ENCODE data around the gene AP5Z1.
"Not testable (repeated sequence)": the region's sequence is repeated elsewhere in the genome, so short reads cannot be mapped to it uniquely, and the experiment has no call there.

Gene AP5Z1

DNA sequence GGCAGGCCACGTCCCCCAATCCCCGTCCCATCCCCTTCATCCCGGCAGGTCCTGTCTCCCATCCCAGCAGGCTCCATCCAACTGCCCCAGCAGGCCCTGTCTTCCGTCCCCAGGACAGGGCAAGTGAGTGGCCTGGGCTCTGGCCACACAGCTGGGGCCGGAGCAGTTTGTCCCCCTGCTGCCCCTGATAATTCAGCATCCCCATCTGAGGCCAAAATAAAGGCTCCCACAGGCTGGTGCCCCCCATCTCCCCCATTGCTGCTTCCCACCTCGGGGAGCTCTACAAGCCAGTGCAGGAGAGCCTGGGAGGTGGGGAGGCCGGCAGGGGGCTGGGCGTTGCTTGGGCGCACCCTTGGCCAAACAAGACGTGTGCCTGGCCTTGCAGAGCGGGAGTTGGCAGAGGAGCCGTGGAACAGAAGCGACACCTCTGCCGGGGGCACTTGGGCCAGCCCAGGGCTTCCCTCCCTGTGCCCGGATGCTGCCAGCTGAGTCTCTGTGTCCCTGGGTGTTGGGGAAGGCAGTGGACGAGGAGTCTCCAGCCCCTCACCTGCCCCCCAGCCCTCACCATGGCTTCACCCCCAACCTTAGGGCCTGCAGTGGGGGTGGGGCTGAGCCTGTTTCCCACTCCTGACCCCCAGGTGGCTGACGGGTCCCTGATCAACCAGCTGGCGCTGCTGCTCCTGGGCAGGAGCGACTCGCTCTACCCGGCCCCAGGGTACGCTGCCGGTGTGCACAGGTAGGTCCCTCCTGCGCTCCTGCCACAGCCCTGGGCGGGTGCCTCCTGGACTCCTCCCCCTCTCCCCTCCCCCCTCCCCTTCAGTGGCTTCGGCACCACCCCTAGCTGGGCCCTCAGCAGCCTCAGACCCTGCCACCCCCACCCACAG is 14.0 kb downstream of the AP5Z1 start:
- no peak for DNase-seq

DNA sequence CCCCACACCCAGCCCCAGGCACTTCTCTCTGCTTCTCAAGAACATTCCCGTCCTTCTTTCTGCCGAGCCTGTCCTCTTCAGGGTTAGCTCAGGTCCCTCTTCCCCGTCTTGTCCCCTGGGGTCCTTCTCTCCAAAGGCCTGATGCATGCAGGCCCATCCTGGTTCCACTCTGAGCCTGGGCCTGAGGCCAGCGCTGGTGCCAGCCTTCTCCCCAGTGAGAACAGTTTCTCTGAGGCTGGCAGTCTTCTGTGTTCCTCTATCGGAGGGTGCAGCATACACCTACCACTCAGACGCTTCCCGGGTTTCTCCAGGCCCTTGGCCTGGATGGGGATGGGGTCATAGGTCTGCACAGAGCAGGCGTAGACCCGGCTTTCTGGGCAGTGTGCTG is 14.6 kb downstream of the AP5Z1 start:
- DNase-seq = no peak

DNA sequence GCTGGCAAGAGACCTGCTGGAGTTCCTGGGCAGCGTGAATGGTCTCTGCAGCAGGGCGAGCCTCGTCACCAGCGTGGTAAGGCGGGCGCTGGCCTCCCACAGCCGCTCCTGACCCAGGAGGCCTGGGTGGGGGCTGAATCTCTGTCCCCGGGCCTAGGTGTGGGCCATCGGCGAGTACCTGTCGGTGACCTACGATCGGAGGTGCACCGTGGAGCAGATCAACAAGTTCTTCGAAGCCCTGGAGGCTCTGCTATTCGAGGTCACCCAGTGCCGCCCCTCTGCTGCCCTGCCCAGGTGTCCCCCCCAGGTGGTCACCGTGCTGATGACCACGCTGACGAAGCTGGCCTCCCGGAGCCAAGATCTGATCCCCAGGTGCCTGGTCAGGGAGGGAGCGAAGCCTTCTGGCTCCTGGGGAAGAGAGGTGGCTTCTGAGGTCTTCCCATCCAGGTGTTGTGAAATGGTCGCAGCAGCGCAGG is 15.1 kb downstream of the AP5Z1 start:
- DNase-seq = no peak

DNA sequence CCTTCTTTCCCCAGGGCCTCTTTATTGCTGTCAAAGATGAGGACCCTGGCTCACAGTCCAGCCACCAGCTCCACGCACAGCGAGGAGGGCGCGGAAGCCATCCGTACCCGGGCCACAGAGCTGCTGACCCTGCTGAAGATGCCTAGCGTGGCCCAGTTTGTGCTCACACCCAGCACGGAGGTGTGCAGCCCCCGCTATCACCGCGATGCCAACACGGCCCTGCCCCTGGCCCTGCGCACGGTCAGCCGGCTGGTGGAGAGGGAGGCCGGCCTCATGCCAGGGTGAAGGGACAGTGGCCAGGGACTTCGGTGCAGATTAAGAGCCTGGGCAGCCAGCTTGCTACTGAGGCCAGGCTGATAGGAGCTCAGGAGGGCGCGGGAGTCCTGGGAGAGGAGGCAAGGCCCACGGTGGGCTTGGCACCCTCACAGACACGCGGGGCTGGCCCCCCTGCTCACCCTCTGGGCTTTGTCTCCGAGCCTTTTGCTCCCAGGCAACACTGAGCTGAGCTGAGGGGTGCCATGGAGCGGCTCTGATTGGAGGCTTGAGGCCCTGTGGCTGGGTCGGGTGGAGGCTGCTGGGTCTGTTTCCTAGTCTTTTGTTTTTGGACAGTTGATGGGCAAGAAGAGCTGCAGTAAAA is 15.8 kb downstream of the AP5Z1 start:
- no peak for DNase-seq

DNA sequence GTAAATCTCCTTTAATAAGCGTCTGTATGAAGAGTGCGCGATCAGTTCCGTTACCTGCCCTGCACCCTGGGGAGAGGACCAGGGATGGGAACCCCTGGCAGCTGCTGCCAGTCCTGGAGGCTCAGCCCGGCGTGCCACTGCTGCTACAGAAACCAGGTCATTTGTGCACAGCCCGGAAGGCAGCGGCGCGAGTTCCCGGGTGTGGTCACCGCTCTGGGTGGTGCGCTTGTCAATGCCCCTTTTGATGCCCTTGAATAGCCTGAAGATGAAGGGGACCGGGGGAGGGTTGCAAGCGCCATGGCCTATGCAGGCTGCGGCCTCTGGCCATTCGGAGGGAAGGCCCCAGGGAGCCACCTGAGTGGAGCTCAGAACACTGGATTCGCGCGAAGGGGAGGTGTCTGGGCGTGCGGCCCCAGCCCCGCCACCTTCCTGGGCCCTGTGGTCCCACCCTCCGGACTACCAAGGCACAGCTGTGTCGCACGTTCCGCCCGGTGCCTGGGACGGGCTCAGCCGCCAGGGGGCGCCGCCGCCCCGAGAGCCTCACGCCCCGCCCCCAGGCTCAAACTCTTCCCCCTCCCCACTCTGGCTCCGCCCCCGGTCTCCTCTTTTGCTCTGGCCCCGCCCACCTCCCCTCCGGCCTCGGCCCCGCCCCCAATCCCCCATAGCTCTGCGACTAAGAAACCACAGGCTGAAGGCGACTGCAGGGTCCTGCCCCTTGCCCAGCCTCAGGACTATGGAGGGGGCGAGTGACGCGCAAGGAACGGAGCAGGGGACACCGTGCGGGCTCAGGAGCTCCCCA is 16.5 kb downstream of the AP5Z1 start:
- no peak for DNase-seq

DNA sequence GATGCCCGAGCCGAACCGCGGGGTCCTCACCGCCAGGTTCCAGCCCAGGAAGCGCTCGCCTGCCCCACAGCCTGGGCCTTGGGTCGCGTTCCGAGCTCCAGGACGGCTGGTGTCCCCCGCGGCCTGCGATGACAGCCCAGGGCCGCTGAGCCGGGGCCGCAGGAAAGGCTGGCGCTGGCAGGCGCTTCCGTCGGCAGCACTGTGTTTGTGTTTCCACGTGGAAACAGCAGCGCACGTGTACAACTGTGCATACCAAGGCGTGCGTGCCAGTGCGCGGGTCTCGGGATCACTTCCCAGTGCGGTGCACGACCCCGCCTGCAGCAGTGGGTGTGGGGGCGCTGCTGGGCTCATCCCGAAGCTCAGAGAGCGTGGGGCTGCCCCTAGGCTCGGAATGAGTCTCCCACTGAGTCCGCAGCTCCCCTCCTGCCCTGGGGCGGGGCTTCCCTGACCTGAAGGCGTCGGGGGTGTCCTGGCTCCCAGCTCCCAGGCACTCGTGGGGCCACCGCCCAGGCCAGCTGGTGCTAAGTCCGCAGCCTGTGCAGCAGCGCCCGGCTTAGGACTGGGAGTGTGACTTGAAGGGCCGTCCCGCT is 17.2 kb downstream of the AP5Z1 start:
- no peak for DNase-seq

DNA sequence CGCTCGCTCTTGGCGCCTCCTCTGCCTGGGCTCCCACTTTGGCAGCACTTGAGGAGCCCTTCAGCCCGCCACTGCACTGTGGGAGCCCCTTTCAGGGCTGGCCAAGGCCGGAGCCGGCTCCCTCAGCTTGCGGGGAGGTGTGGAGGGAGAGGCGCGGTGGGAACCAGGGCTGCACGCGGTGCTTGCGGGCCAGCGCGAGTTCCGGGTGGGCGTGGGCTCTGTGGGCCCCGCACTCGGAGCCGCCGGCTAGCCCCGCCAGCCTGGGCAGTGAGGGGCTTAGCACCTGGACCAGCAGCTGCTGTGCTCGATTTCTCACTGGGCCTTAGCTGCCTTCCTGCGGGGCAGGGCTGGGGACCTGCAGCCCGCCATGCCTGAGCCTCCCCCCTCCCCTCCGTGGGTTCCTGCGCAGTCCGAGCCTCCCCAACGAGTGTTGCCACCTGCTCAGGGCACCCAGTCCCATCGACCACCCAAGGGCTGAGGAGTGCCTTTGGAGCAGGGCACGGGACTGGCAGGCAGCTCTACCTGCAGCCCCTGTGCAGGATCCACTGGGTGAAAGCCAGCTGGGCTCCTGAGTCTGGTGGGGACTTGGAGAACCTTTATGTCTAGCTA is 18.1 kb downstream of the AP5Z1 start:
- not testable (repeated sequence) for DNase-seq

DNA sequence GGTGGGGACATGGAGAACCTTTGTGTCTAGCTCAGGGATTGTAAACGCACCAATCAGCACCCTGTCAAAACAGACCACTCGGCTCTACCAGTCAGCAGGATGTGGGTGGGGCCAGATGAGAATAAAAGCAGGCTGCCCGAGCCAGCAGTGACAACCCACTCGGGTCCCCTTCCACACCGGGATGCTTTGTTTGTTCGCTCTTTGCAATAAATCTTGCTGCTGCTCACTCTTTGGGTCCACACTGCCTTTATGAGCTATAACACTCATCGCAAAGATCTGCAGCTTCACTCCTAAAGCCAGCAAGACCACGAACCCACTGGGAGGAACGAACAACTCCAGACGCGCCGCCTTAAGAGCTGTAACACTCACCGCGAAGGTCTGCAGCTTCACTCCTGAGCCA is 18.7 kb downstream of the AP5Z1 start:
- not testable (repeated sequence) for DNase-seq

DNA sequence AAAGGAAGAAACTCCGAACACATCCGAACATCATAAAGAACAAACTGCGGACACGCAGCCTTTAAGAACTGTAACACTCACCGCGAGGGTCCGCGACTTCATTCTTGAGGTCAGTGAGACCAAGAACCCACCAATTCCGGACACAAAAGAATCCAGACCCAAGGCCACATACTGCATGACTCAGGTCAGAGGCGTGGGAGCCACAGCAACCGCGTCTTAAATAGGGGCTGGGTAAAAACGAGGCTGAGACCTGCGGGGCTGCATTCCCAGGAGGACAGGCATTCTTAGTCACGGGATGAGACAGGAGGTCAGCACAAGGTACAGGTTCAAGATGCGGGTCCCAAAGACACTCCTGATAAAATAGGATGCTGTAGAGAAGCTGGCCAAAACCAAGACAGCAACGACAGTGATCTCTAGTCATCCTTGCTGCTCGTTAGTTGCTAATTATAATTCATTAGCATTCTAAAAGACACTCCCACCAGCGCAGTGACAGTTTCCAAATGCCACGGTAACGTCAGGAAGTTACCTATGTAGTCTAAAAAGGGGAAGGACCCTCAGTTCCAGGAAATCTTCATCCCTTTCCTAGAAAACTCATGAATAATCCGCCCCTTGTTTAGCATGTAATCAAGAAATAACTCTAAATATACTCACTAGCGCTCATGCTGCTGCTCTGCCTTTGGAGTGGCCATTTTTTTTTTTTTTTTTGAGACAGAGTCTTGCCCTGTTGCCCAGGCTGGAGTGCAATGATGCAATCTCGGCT is 19.3 kb downstream of the AP5Z1 start:
- no peak for DNase-seq

DNA sequence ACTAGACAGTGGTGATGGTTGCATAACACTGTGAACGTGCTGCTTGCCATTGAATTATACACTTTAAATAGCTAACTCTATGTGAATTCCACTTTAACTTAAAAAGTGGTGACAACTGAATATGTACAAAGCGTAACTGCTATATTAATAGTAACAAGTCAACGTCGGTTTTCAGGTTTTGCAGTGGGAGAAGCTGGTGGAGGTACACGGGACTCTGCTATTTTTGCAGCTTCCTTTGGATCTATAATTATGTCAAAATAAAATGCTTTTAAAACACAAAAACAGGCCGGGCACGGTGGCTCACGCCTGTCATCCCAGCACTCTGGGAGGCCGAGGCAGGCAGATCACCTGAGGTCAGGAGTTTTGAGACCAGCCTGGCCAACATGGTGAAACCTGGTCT is 21.0 kb downstream of the AP5Z1 start:
- no peak for DNase-seq

DNA sequence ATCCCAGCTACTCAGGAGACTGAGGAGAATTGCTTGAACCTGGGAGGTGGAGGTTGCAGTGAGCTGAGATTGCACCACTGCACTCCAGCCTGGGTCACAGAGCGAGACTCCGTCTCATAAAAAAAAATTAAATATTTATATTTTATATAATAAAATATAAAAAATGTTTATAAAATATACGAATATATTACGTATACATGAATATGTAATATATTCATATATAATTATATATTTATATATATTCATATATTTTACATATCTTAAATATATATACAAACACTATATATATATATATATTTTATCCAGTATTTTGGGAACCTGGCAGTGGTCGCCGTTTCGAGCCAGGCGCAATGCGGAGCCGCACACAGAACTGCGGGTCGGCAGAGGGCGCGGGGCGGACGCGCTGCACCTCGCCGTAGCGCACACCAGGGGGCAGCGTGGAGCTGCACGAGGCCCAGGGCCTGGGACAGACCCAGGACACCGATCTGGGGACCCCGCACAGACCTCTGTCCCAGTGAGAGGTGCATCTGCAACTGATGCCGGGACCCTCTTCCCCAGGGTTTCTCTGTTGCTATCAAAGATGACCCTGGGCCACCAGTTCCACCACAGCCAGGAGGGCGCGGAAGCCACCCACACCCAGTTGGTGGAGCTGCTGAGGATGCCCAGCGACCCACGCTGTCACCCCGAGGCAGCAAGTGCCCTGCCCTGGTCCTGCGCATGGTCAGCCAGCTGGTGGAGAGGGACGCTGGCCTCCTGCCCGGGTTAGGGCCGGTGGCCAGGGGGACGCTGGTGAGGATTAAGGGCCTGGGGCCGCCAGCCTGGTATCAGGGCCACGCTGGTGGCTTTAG is 22.7 kb downstream of the AP5Z1 start:
- no peak for DNase-seq

DNA sequence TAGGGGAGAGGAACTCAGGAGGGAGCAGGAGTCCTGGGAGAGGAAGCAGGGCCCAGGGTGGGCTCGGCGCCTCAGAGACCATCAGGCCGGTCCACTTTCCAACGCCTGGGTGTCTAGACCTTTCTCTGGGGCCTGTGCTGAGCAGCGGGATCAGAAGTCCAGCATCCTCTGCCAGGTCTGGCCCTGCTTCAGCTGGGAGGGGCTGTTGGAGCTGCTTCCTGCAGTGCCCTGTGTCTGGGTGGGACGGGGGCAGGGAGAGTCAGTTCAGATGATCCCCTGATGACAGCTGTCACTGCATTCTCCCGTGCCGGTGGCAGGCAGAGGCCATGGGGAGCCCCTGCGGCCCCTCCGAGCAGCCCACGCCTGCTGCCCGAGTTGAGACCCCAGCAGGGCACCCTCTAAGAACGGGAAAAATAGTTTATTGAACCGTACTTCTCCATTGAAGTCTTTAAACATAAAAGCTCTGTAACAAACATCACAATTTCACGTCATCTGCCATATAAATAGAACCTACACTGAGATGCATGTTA is 23.3 kb downstream of the AP5Z1 start:
- no peak for DNase-seq

DNA sequence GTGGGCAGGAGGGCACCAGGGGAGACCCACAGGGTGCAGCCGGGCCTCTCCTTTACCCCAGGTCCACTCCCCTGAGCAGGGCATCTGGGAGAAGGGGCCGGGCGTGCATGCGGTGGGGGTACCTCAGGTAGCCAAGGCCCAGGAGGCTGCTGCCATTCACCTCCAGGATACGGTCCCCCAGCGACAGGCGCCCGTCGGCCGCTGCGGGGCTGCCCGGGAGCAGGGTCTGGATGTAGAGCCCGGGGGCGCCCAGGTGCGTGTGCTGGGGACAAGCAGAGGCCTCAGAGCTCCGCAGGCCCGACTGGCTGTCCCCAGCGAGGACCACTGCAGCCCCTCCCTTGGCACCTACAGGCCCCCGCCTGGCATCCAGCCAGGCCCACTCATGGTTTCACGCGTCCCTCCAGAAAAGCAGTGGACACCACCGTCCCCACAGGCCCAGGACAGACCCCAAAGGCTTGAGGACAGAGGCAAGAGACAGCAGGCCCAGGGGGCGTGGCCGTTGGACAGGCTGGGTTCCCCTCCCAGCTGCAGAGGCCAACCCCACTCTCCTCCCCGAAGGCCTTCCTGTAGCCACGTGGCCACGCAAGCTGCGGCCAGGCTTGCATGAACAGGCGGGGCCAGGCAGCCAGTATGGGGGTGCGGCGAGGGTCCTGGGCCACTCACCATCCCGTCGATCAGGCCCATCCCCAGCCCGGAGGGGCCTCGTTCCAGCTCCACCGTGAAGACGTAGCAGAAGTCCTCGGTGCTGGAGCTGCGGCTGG is 24.3 kb downstream of the AP5Z1 start:
- DNase-seq = no peak

DNA sequence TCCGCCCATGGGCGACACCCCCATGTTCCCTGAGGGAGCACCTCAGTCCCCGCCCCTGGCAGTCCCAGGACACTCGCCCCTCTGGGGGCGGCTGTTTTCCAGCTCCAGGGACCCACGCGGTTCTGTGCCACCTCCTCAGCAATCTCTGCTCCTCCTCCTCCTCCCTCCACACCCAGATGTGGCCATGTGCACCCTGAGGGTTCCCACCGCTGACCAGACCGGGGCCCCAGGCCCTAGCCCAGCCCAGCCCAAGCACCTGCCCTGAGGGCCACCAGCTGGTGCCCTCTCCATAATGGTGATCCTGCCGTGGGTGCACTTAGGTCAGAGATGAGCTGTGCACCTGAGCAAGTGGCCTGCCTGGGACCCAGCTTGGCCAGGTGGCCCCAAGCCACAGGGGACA is 25.1 kb downstream of the AP5Z1 start:
- no peak for DNase-seq

DNA sequence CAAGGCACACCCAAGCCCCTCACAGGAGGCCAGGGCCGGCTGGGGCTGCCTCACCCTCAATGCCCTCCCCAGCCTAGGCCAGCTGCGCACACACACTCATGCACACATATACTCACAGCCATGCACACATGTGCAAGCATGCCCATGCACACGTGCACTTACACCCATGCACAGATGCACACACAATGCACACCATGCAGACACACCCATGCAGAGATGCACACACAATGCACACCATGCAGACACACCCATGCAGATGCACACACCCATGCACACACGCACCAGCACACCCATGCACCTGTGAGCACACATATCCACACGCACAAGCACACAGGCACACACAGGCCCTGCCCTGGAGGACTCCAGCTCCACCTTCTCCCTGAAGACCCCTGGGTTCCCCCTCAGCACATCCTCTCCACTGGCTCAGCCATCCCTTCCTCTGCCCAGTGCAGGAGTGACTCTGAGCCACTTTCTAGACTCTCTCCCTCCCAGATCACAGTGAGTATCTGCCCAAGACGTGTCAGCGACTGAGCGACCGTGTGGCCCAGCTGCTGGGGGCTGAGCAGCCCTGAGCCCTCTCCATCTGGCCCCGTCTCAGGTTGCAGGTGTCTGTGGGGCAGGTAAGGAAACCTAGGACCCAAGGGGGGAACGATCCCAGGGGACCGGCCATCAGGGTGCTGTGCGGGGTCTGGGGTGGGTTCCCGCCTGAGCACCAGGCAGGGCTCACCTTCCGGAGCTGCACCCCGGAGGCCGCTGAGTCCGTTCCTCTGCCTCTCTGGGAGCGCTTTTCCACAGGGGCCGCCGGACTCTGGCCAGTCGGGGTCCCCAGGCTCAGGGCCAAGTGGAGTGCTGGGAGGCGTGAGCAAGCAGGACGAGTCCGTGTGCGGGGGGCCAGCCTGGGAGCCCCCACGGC is 25.8 kb downstream of the AP5Z1 start:
- peak; percentile 5 for DNase-seq

DNA sequence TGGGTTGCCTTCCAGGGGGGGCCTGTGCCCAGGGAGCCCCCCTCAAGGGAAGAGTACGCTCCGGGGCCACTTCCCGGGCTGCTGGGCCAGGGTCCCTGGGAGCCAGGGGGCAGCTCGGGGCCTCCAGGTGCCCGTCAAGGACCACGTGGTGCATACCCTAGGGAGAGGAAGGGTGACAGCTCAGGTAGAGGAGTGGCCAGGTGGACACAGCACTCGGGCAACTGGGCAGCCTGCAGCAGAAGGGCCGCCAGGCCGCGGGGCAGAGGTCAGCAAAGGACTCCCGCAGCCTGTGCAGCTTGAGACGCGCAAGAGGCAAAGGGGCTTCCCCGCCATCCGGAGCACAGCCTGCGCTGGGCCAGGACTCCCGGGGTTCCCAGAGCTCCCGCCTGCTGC is 26.4 kb downstream of the AP5Z1 start:
- no peak for DNase-seq

DNA sequence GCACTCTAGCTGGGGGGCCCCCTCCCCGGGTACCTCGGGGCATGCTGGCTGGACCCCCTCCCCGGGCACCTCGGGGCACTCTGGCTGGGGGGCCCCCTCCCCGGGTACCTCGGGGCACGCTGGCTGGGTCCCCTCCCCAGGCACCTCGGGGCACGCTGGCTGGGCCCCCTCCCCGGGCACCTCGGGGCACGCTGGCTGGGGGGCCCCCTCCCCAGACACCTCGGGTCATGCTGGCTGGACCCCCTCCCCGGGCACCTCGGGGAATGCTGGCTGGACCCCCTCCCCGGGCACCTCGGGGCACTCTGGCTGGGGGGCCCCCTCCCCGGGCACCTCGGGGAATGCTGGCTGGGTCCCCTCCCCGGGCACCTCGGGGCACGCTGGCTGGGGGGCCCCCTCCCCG is 27.2 kb downstream of the AP5Z1 start:
- not testable (repeated sequence) for DNase-seq

DNA sequence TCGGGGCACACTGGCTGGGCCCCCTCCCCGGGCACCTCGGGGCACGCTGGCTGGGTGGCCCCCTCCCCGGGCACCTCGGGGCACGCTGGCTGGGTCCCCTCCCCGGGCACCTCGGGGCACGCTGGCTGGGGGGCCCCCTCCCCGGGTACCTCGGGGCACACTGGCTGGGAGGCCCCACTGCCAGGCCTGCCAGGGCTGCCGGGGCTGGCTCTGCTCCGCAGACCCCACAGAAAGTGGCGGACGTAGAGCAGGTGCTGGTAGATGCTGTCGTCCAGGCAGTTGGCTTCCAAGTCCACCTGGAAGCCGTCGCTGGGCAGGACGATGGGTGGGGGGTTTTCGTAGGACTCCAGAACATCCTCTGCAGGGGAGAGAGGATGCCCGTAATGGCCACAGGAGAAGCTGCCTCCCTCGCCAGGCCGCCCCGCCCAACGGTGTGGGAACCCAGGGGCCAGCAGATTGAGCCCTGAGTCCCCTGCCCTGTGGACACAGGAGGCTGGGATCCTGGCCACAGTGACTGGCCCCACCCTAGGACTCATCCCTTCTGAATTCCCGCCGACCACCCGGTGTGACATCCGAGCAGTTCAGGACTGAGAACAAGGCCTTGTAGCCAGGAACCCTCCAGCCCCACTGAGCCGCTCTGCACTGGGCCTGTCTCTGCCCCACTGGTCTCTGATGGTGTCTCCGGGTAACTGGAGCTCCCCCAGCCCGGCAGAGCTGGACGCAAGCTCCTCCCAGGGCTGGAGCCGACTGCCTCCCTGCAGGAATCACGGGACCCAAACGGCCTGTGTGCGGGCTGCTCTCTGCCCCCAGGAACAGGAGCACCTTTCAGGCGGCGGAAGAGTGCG is 28.2 kb downstream of the AP5Z1 start:
- DNase-seq = no peak

All from NCI-H524 treated with DMSO at 0.1 percent for 48 hours (cell line).